ENCODE measurements around the gene ZNF141.
"Not testable (repeated sequence)": the region's sequence is repeated elsewhere in the genome, so short reads cannot be mapped to it uniquely, and the experiment has no call there.

The ZNF141 gene

GRCh38 chr4:337143-337931, at the start of gene ZNF141:
Gene ZNF141, plus strand, starts transcription at chr4:337814. Its CDS starts 170 bp downstream, at chr4:337984.
- DNase-seq (ENCODE audit: low spot score) = peak; percentile 99

GRCh38 chr4:288891-289290, 48.7 kb upstream of the ZNF141 start:
- no peak for DNase-seq (ENCODE audit: low spot score)

GRCh38 chr4:294732-295131, 42.9 kb upstream of the ZNF141 start:
- DNase-seq (ENCODE audit: low spot score) = no peak

GRCh38 chr4:302381-302780, 35.2 kb upstream of the ZNF141 start:
- DNase-seq (ENCODE audit: low spot score) = no peak

GRCh38 chr4:304516-304915, 33.1 kb upstream of the ZNF141 start:
- not testable (repeated sequence) for DNase-seq (ENCODE audit: low spot score)

- DNase-seq (ENCODE audit: low spot score) = peak; percentile 36
Observed at GRCh38 chr4:304969-305680, 32.5 kb upstream of the ZNF141 start, which contains the start of gene ZNF732. Gene ZNF732, minus strand, starts transcription at chr4:305474. Its CDS starts 164 bp downstream, at chr4:305310.

GRCh38 chr4:306551-306961, 31.1 kb upstream of the ZNF141 start:
- no peak for DNase-seq (ENCODE audit: low spot score)

GRCh38 chr4:309807-310206, 27.8 kb upstream of the ZNF141 start:
- no peak for DNase-seq (ENCODE audit: low spot score)

- no peak for DNase-seq (ENCODE audit: low spot score)
Observed at GRCh38 chr4:314296-314903, 23.2 kb upstream of the ZNF141 start.

GRCh38 chr4:328729-329128, 8.9 kb upstream of the ZNF141 start:
- DNase-seq (ENCODE audit: low spot score) = no peak

- no peak for DNase-seq (ENCODE audit: low spot score)
Observed at GRCh38 chr4:335515-335914, 2.1 kb upstream of the ZNF141 start.

GRCh38 chr4:336099-336892, 1.3 kb upstream of the ZNF141 start:
- peak; percentile 59 for DNase-seq (ENCODE audit: low spot score)

- no peak for DNase-seq (ENCODE audit: low spot score)
Observed at GRCh38 chr4:336893-337142, 796 bp upstream of the ZNF141 start.

- DNase-seq (ENCODE audit: low spot score) = peak; percentile 58
Observed at GRCh38 chr4:337932-338758, 531 bp downstream of the ZNF141 start.

- no peak for DNase-seq (ENCODE audit: low spot score)
Observed at GRCh38 chr4:338759-339097, 1.1 kb downstream of the ZNF141 start.

GRCh38 chr4:340011-340410, 2.4 kb downstream of the ZNF141 start:
- no peak for DNase-seq (ENCODE audit: low spot score)

GRCh38 chr4:373062-373839, 35.6 kb downstream of the ZNF141 start:
- no peak for DNase-seq (ENCODE audit: low spot score)

GRCh38 chr4:374298-375160, 36.9 kb downstream of the ZNF141 start:
- DNase-seq (ENCODE audit: low spot score) = no peak

- no peak for DNase-seq (ENCODE audit: low spot score)
Observed at GRCh38 chr4:384311-385010, 46.8 kb downstream of the ZNF141 start.
